Common myeloid progenitor, CD34-positive (primary cell): ENCODE measurements around the gene DIP2C.

Source experiments
- CTCF ChIA-PET: fragments of 350-600 bp; sonication (Branson Sonifier 250); formaldehyde crosslinking; loops from one replicate; lab custom pipeline; 2021; ENCODE audit warnings: antibody characterized with exemption; lab: Charles Lee
- POLR2A ChIA-PET: fragments of 350-600 bp; sonication (Branson Sonifier 250); formaldehyde crosslinking; loops from one replicate; lab custom pipeline; 2021; ENCODE audit warnings: antibody characterized with exemption; lab: Charles Lee
- DNase-seq, 3 donors: peaks; one replicate each; pipeline versions ENCODE4 v3.0.0 to v3.0.0-alpha.2; 2013
- H3K27ac ChIP-seq, 2 experiments: 1 replicate in 1 of 2; 2 replicates in 1 of 2; pipeline ENCODE4 v1.7.0; 2013; ENCODE audit warnings: inconsistent platforms in 2 of 2, low read length in 2 of 2, mild to moderate bottlenecking in 2 of 2, low read depth in 1 of 2, moderate library complexity in 1 of 2; ENCODE audit not compliant: severe bottlenecking in 2 of 2, insufficient read depth in 1 of 2, poor library complexity in 1 of 2
- H3K27me3 ChIP-seq, 5 experiments: replicated peaks in 2 of 5; 1 replicate in 3 of 5; 2 replicates in 2 of 5; pipeline versions ENCODE4 v1.6.1 to v1.7.0; 2013; ENCODE audit warnings: low read length in 4 of 5, mild to moderate bottlenecking in 2 of 5, moderate library complexity in 2 of 5, inconsistent platforms in 1 of 5; ENCODE audit not compliant: insufficient read depth in 5 of 5, control insufficient read depth in 4 of 5
- H3K36me3 ChIP-seq, 4 experiments: 1 replicate in 2 of 4; 2 replicates in 2 of 4; pipeline versions ENCODE4 v1.6.1 to v1.7.0; 2013; ENCODE audit warnings: low read length in 3 of 4, control low read depth in 1 of 4, mild to moderate bottlenecking in 1 of 4; ENCODE audit not compliant: control insufficient read depth in 4 of 4, insufficient read depth in 4 of 4
- H3K4me1 ChIP-seq, 4 experiments: 1 replicate in 3 of 4; 2 replicates in 1 of 4; pipeline versions ENCODE4 v1.6.1 to v1.7.1; 2013; ENCODE audit warnings: low read length in 3 of 4, mild to moderate bottlenecking in 3 of 4, control low read depth in 1 of 4, inconsistent platforms in 1 of 4, moderate library complexity in 1 of 4; ENCODE audit not compliant: control insufficient read depth in 4 of 4, insufficient read depth in 4 of 4; ENCODE audit errors: control extremely low read depth in 1 of 4
- H3K4me3 ChIP-seq, 7 experiments: 1 replicate in 4 of 7; 2 replicates in 3 of 7; pipeline versions ENCODE4 v1.5.1 to v1.7.0; 2013; ENCODE audit warnings: mild to moderate bottlenecking in 7 of 7, low read length in 6 of 7, moderate library complexity in 6 of 7, inconsistent platforms in 2 of 7, low read depth in 2 of 7, control low read depth in 1 of 7; ENCODE audit not compliant: insufficient read depth in 4 of 7, control insufficient read depth in 1 of 7; ENCODE audit errors: extremely low read depth in 1 of 7
- H3K9me3 ChIP-seq, 5 experiments: 1 replicate in 4 of 5; 2 replicates in 1 of 5; pipeline versions ENCODE4 v1.6.1 to v1.7.1; 2013; ENCODE audit warnings: low read length in 4 of 5, mild to moderate bottlenecking in 2 of 5, inconsistent platforms in 1 of 5, low read depth in 1 of 5, moderate library complexity in 1 of 5; ENCODE audit not compliant: control insufficient read depth in 4 of 5, insufficient read depth in 2 of 5; ENCODE audit errors: control extremely low read depth in 1 of 5
- WGBS: methylation state at CpG from one replicate; pipeline ENCODE4 v1.1.5; 2013; ENCODE audit not compliant: insufficient coverage; 5-methylcytosine and 5-hydroxymethylcytosine counted together

The DIP2C gene

DNA sequence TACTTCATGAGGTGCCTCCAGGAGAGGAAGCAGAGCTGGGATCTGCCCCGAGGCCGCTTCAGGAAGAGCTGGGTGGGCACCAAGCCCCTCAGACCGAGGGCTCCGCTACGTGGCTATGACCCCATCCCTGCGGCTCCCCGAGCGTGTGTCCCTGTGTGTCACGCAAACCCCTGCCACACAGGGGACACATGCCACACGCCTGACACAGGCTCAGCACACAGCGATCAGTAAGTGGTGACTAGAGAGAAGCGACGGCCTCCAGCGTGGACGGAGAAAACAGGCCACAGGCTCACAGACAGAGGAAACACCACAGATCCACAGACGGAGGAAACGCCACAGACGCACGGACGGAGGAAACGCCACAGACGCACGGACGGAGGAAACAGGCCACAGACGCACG lies 18.5 kb downstream of the DIP2C start:
- Histone ChIP-seq H3K36me3 (no peaks in the 10 kb centered on the region), H3K27me3 (peaks cover 0 to 17% (median 4%) of the 10 kb centered on the region in 5 experiments), H3K4me1 (no peaks in the 10 kb centered on the region), H3K27ac (no peak overlapping the region), H3K4me3 (no peak overlapping the region), H3K9me3 (peaks cover 0 to 7% (median 0%) of the 10 kb centered on the region in 5 experiments)
- DNase-seq = no peak
- WGBS = 92% methylated on average over 21 of the region's 26 CpGs
- POLR2A ChIA-PET = no interaction called here
- CTCF ChIA-PET = no interaction called here

DNA sequence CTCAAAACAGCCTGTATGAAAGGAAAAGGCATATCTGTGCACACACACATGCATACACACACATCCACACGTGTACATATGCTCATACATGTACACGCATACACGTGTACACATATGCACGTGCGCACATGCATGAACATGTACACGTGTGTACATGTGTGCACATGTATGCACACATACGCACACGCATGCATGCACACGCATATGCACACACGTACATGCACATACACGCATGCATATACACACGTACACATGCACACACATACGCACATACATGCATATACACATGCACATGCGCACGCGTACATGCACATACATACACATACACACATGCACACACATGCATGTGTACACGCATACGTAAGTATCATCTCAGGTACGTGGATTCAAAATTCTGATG lies 19.4 kb downstream of the DIP2C start:
- CTCF ChIA-PET = no interaction called here
- H3K27ac ChIP-seq = no peak overlapping the region
- H3K4me1 ChIP-seq = no peaks in the 10 kb centered on the region
- peaks cover 0 to 15% (median 4%) of the 10 kb centered on the region in 5 experiments for H3K27me3 ChIP-seq
- no peak for DNase-seq
- no peaks in the 10 kb centered on the region for H3K36me3 ChIP-seq
- POLR2A ChIA-PET = no interaction called here
- H3K9me3 ChIP-seq = peaks cover 0 to 7% (median 0%) of the 10 kb centered on the region in 5 experiments
- H3K4me3 ChIP-seq = no peak overlapping the region
- WGBS = 84% methylated on average over 13 of the region's 19 CpGs

DNA sequence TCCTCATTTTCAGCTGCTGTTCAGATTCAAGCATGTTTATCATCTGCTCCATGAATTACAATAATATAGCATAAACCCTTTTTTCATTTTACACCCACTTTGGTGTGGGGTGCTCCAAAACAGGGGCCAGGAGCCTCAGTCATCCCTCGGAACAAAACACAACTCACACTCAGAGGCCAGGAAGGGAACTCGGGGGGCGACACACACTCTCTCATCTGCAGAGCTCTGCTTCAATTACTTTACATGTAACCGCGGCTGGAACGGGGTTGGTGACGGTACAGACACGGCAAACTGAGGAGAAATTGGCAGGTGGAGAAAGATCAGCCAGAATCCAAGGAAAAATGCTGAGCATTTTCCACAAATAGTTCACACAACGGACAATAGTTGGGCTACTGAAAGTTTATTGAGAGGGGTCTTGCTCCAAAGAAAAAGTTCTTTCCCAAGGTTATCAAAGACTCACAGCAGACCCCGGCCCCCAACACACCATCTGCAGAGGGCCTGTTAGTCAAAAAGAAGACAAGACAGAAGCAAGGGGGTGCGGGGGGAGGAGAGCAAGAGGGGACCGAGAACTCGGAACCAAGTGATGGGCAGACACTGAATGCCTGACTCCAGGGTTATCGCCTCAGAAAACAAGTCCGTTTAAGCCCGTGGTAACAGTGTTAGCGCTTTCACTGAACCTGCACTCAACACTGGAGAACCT lies 20.5 kb downstream of the DIP2C start:
- WGBS = 92% methylated on average over 13 of the region's 17 CpGs
- H3K27me3 ChIP-seq = peaks cover 0 to 16% (median 8%) of the 10 kb centered on the region in 5 experiments
- ChIA-PET POLR2A (interaction anchor here (0.6 kb wide), 1 partner anchor 59 kb away, joined by 3 read pairs; no protein-coding TSS in a partner anchor), CTCF (no interaction called here)
- no peak for DNase-seq
- no peaks in the 10 kb centered on the region for H3K4me1 ChIP-seq
- H3K9me3 ChIP-seq = peaks cover 0 to 7% (median 0%) of the 10 kb centered on the region in 5 experiments
- no peaks in the 10 kb centered on the region for H3K36me3 ChIP-seq
- H3K27ac ChIP-seq = no peak overlapping the region
- H3K4me3 ChIP-seq = no peak overlapping the region

DNA sequence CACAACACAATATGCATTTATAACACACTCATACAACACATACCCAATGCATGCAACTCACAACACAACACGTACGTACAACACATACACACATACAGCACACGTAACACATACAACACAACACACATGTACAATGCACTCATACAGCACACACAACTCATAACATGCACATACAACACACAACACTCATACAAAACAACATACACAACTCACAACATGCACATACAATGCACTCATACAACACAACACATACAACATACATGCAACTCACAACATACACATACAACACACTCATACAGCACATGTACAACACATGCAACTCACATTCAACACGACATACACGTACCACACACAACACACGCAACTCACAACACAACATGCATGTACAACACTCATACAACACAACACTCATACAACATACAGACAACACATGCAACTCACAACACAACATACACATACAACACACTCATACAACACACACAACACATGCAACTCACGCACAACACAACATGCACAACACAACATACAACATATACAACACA lies 21.8 kb downstream of the DIP2C start:
- Histone ChIP-seq H3K4me1 (no peaks in the 10 kb centered on the region), H3K27me3 (peaks cover 0 to 19% (median 6%) of the 10 kb centered on the region in 5 experiments), H3K36me3 (no peaks in the 10 kb centered on the region), H3K27ac (no peak overlapping the region), H3K4me3 (no peak overlapping the region), H3K9me3 (peaks cover 0 to 5% (median 0%) of the 10 kb centered on the region in 5 experiments)
- CTCF ChIA-PET = no interaction called here
- POLR2A ChIA-PET = no interaction called here
- DNase-seq = no peak
- 95% methylated on average over 7 of the region's 7 CpGs for WGBS

DNA sequence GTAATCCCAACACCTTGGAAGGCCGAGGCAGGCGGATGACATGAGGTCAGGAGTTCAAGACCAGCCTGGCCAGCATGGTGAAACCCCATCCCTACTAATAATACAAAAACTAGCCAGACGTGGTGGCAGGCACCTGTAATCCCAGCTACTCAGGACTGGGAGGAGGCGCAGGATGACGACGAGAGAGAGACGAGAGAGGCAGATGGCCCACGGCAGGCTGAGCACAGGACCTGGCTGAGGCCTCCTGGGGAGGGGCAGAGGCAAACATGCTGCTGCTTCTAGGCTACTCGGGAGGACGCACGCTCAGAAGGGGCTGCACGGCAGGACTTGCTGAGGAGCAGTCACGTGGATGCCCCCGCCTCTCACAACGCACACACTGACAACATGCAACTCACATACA lies 22.4 kb downstream of the DIP2C start:
- no peak for DNase-seq
- POLR2A ChIA-PET = no interaction called here
- no peaks in the 10 kb centered on the region for H3K4me1 ChIP-seq
- H3K27ac ChIP-seq = no peak overlapping the region
- peaks cover 0 to 19% (median 6%) of the 10 kb centered on the region in 5 experiments for H3K27me3 ChIP-seq
- H3K9me3 ChIP-seq = peaks cover 0 to 5% (median 0%) of the 10 kb centered on the region in 5 experiments
- CTCF ChIA-PET = no interaction called here
- no peak overlapping the region for H3K4me3 ChIP-seq
- WGBS = 99% methylated on average over 11 of the region's 15 CpGs
- H3K36me3 ChIP-seq = no peaks in the 10 kb centered on the region

DNA sequence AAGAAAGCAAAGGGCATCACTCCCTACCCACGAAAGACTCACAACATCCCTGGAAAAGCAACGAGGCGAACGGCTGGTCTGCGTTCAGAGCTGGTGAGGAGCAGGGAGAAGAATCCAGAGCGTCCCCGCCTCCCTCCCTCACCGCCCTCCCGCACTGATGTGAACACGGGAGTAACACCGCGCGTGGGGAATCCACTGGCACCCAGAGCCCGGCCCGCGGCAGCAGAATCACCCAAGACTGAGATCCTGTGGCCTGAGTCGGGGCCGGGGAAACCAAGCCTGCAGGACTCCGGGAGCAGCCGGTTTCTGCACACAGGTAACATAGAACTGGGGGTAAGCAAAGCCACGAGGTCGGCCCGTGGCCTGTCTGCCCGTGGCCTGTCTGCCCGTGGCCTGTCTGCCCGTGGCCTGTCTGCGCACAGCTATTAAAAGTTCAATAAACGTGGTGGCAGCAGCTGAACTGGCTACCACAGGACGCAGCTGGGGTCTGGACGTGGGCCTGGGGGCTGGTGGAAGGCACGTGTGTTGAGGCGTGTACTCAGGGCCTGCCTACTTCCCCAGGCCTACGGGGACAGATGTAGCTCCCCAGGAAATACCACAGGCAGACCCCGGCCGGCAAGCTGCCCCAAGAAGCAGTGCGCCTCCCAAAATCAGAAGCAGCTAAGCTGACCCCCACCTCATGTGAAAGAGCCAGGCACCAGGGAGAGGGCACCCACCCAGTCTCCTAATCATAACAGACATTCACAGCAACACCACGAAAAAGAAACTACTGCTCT lies 23.0 kb downstream of the DIP2C start:
- POLR2A ChIA-PET = interaction anchor here (0.6 kb wide), 1 partner anchor 711 kb away, joined by 3 read pairs; no protein-coding TSS in a partner anchor
- H3K36me3 ChIP-seq = no peaks in the 10 kb centered on the region
- no peaks in the 10 kb centered on the region for H3K4me1 ChIP-seq
- CTCF ChIA-PET = no interaction called here
- no peak overlapping the region for H3K27ac ChIP-seq
- peaks cover 0 to 21% (median 6%) of the 10 kb centered on the region in 5 experiments for H3K27me3 ChIP-seq
- WGBS = 91% methylated on average over 32 of the region's 37 CpGs
- no peak overlapping the region for H3K4me3 ChIP-seq
- DNase-seq = no peak
- H3K9me3 ChIP-seq = peaks cover 0 to 5% (median 0%) of the 10 kb centered on the region in 5 experiments
